Aorta (tissue), 5 donors: ENCODE data around the gene PTPRS. TPM values are rescaled to one million over a fixed set of nuclear protein-coding genes. Genes with fewer than 3 reads are reported as not detected.

Experiments
- ATAC-seq: fragments of 200-7000 bp; cut with Tn5 transposase; one replicate; pipeline ENCODE4 v1.9.1; 2022; ENCODE audit warnings: moderate library complexity; ENCODE audit not compliant: low FRiP score
- DNase-seq, 2 donors: peaks; one replicate each; pipeline ENCODE4 v3.0.0-alpha.2; 2020
- H3K27ac ChIP-seq, 2 donors: one replicate each; pipeline ENCODE4 v1.5.1; 2013; ENCODE audit warnings: low read length in 2 of 2, mild to moderate bottlenecking in 2 of 2, moderate library complexity in 2 of 2, control low read depth in 1 of 2, inconsistent platforms in 1 of 2, low read depth in 1 of 2
- H3K27me3 ChIP-seq, 2 donors: one replicate each; pipeline ENCODE4 v1.6.1; 2013; ENCODE audit warnings: control low read depth in 1 of 2, low read length in 1 of 2, mild to moderate bottlenecking in 1 of 2, moderate library complexity in 1 of 2; ENCODE audit not compliant: insufficient read depth in 2 of 2, control insufficient read depth in 1 of 2
- H3K36me3 ChIP-seq, 2 donors: one replicate each; pipeline ENCODE4 v1.6.1; 2013; ENCODE audit warnings: control low read depth in 1 of 2, low read length in 1 of 2, mild to moderate bottlenecking in 1 of 2; ENCODE audit not compliant: insufficient read depth in 2 of 2, control insufficient read depth in 1 of 2
- H3K4me1 ChIP-seq, 2 donors: one replicate each; pipeline ENCODE4 v1.6.1; 2013; ENCODE audit warnings: low read length in 2 of 2, control low read depth in 1 of 2, mild to moderate bottlenecking in 1 of 2, moderate library complexity in 1 of 2; ENCODE audit not compliant: insufficient read depth in 2 of 2, control insufficient read depth in 1 of 2
- H3K4me3 ChIP-seq, 2 donors: one replicate each; pipeline ENCODE4 v1.5.1; 2013; ENCODE audit warnings: low read length in 2 of 2, control low read depth in 1 of 2, mild to moderate bottlenecking in 1 of 2
- H3K9me3 ChIP-seq: one replicate; pipeline ENCODE4 v1.6.1; 2013; ENCODE audit warnings: mild to moderate bottlenecking, low read length; ENCODE audit not compliant: control insufficient read depth
- WGBS, 2 donors: extraction: QIAGEN DNeasy Blood & Tissue Kit; methylation state at CpG; one replicate each; pipeline ENCODE4 v1.1.7; 2013; 5-methylcytosine and 5-hydroxymethylcytosine counted together
- intact Hi-C, 2 donors: fragments of 100-400 bp; cut with DNase I; formaldehyde crosslinking; loops; one replicate each; pipeline versions ENCODE4 v1.14.2 to v1.15.0; 2022
- polyA plus RNA-seq, 2 donors: library from polyadenylated mRNA; stranded (reverse); fragments of 200-250 nt; gene quantifications; one replicate each; pipeline ENCODE4 v1.2.3, GENCODE V29; 2013
- total RNA-seq, 2 donors: library from RNA; stranded (reverse); fragmentation: NEBNext Ultra II Directional; extraction: Animal tissue kit (Norgen Biotek cat#: 25700); gene quantifications; one replicate each; pipeline ENCODE4 v1.2.1, GENCODE V29; 2021
- donor health status: healthy with polysubstance abuse.
- donor health status: Bipolar disorder and iron deficiency.
- donor health status: DM: no; HTN: no; CAD: no.
- donor health status: DM: no; HTN: no; CAD: no.
- donor health status: DM: yes; HTN: yes; CAD: no.

The PTPRS gene
- total and polyA plus RNA-seq, 4 donors = 3.4 to 220 (median 74.7) TPM

DNA sequence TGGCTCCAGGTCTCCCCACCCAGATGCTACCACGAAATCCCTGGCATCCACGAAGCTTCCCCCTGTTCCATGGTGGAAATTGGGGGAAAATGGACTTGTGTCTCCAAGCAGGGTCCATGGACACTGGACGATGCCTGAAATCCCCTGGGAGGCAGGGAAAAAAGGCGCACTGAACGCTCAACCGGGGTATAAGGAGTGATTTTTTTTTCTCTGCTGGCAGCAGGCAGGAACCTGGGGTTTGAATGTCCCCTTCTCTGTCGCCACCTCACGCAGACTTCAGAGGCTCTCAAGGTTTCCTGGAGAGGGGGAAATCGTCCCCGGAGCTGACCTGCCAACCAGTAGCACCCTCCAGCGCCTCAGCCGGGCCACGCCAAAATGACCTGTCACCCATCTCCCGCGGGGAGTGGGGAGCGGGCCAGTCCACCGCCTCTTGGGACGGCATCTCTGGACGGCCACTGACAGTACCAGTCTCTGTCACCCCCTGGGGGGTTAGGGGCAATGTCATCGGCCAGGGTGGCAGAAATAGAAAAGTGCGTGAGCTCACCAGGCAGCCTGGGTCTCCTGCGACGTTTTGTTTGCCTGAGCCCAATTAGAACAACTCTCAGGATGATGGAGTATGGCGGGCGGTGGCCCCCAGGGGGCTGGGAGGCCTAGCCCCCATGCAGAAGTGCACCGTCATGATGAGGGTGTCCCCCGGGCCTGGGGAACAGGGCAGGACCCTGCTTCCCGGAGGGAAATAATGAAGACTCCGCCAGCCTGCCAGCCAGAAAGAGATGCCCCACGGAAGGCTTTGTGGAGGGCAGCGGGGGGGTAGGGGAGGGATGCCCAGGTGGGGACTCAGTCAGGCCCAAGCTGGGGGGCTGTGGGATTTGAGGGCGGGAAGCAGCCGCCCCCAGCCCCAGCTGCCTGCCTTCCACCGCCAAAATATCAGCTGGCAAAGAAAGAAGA is 2.6 kb downstream of the PTPRS start:
- peaks cover 0 to 3% of the 10 kb centered on the region in 2 donors for H3K4me1 ChIP-seq
- WGBS, 2 donors = 50 to 65% methylated on average over 34 of the region's 34 CpGs
- DNase-seq = no peak
- H3K9me3 ChIP-seq = no peaks in the 10 kb centered on the region
- intact Hi-C loops = no loop called here
- no peak for ATAC-seq
- H3K36me3 ChIP-seq = no peaks in the 10 kb centered on the region
- H3K27ac ChIP-seq = no peak overlapping the region
- no peaks in the 10 kb centered on the region for H3K27me3 ChIP-seq
- no peak overlapping the region for H3K4me3 ChIP-seq

DNA sequence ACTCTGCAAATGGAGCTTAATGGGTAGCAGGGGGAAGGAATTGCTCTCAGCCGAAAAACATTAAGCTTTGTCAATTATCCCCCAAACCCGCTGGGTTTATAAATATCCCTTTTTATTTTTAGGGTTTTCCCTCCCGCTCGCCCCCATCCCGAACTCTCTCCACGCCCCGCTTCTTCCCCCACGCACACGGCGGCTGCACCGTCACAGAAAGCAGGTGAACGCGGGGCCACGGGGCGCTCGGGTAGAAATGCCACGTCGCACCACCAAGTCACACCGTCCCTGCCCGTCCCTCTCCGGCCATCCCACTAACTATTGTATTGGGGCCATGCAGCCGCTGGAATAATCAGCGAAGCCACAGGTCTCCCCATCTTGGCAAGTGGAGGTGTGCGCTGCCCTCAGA is 3.5 kb downstream of the PTPRS start:
- Histone ChIP-seq H3K9me3 (no peaks in the 10 kb centered on the region), H3K27me3 (no peaks in the 10 kb centered on the region), H3K4me3 (no peak overlapping the region), H3K36me3 (no peaks in the 10 kb centered on the region), H3K4me1 (peaks cover 0 to 3% of the 10 kb centered on the region in 2 donors), H3K27ac (no peak overlapping the region)
- WGBS, 2 donors = 56 to 81% methylated on average over 24 of the region's 24 CpGs
- intact Hi-C loops = no loop called here
- DNase-seq (no peak), ATAC-seq (no peak)

GRCh38 chr19:5336195-5336965 is 4.2 kb downstream of the PTPRS start:
- ATAC-seq = no peak
- WGBS, 2 donors = 55 to 57% methylated on average over 21 of the region's 21 CpGs

GRCh38 chr19:5335593-5335992 is 5.0 kb downstream of the PTPRS start:
- WGBS, 2 donors = 80 to 85% methylated on average over 15 of the region's 15 CpGs
- H3K27me3 ChIP-seq = no peaks in the 10 kb centered on the region
- intact Hi-C loops = no loop called here

More at GRCh38 chr19:5336195-5336965, 4.2 kb downstream of the PTPRS start:
- Histone ChIP-seq H3K27ac (no peak overlapping the region), H3K36me3 (no peaks in the 10 kb centered on the region), H3K9me3 (no peaks in the 10 kb centered on the region), H3K4me1 (peaks cover 0 to 3% of the 10 kb centered on the region in 2 donors), H3K4me3 (no peak overlapping the region), H3K27me3 (no peaks in the 10 kb centered on the region)
- intact Hi-C loops = no loop called here
- DNase-seq = no peak

DNA sequence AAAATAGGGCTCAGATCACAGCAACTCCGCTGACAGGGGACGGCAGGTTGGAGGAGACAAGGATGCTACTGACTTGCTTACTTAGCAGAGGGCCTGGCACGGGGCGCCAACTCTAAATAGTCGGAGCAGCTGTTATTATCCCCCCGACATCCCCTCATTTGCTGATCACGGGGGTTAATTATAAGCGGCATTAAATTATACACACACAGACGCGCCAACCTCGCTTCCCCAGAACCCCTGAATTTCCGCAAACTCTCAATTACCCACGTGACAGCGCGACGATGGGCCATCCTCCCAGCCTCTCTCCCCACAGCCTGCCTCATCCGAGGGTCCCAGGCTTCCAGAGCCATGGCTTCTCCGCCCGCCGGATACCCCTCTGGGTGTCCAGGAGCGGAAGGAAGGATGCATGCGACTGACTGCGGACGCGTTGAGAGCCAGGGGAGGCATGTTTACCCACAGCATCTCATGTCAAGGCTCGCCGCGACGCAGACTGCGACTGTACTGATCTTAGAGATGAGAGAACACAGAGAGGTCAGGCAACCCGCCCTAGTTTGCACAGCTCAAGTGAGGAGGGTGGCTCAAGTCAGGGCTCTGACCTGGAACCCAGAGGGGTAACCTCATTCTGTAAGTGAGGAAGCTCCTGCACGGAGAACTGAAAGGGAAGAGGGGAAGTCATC is 5.7 kb downstream of the PTPRS start:
- intact Hi-C loops = no loop called here
- Histone ChIP-seq H3K4me3 (no peak overlapping the region), H3K36me3 (no peaks in the 10 kb centered on the region), H3K27me3 (no peaks in the 10 kb centered on the region), H3K4me1 (no peaks in the 10 kb centered on the region), H3K9me3 (no peaks in the 10 kb centered on the region), H3K27ac (no peak overlapping the region)
- DNase-seq = no peak
- WGBS, 2 donors = 94% methylated on average over 32 of the region's 32 CpGs
- no peak for ATAC-seq

More at GRCh38 chr19:5335593-5335992, 5.0 kb downstream of the PTPRS start:
- no peak overlapping the region for H3K4me3 ChIP-seq
- DNase-seq (no peak), ATAC-seq (no peak)
- no peak overlapping the region for H3K27ac ChIP-seq
- no peaks in the 10 kb centered on the region for H3K9me3 ChIP-seq
- H3K4me1 ChIP-seq = no peaks in the 10 kb centered on the region
- no peaks in the 10 kb centered on the region for H3K36me3 ChIP-seq

DNA sequence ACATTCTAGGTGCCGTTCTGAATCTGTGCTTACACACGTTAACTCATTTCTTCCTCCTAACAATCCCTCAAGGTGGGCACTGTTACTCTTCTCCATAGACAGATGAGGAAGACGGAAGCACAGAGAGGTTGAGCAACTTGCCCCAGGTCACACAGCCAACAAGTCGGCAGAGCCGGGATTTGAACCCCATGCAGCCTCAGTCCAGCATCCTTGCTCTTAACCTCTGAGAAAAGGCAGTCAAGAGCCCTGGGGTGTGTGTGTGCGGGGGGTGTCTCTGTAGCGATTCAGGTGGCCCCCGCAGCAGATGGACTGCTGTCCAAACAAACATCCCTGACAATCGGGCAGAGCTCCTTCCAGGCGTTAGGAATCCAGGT is 6.3 kb downstream of the PTPRS start:
- WGBS, 2 donors = 83 to 88% methylated on average over 10 of the region's 10 CpGs
- Histone ChIP-seq H3K36me3 (no peaks in the 10 kb centered on the region), H3K9me3 (no peaks in the 10 kb centered on the region), H3K27ac (no peak overlapping the region), H3K27me3 (no peaks in the 10 kb centered on the region), H3K4me1 (no peaks in the 10 kb centered on the region), H3K4me3 (no peak overlapping the region)
- intact Hi-C loops = no loop called here
- DNase-seq = no peak
- ATAC-seq = no peak

GRCh38 chr19:5333581-5334365 is 6.8 kb downstream of the PTPRS start:
- intact Hi-C loops = no loop called here
- DNase-seq = no peak
- 91 to 93% methylated on average over 17 of the region's 17 CpGs for WGBS, 2 donors
- no peaks in the 10 kb centered on the region for H3K36me3 ChIP-seq
- no peak overlapping the region for H3K4me3 ChIP-seq
- no peaks in the 10 kb centered on the region for H3K4me1 ChIP-seq
- H3K27me3 ChIP-seq = no peaks in the 10 kb centered on the region
- no peak for ATAC-seq
- H3K27ac ChIP-seq = no peak overlapping the region
- no peaks in the 10 kb centered on the region for H3K9me3 ChIP-seq

DNA sequence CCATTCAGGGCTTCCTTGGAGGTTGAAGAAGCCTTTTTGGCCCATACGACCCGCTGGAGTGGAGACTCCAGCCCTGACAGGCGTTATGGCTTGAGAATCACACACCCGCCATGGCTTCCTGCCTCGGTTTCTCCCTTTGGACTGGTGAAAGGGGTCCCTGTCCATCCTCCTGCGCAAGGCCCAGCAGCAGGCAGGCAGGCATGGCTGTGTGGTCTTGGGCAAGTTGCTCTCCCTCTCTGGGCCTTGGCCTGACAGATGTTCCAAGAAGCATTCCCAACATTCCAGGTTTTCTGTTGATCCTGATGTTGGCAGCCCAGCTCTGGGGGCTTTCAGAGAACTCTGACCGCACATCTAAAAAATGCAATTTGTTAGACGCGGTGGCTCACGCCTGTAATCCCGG is 8.1 kb downstream of the PTPRS start:
- intact Hi-C loops = no loop called here
- no peaks in the 10 kb centered on the region for H3K4me1 ChIP-seq
- WGBS, 2 donors = 90 to 93% methylated on average over 11 of the region's 11 CpGs
- no peak overlapping the region for H3K27ac ChIP-seq
- H3K27me3 ChIP-seq = no peaks in the 10 kb centered on the region
- no peaks in the 10 kb centered on the region for H3K9me3 ChIP-seq
- DNase-seq = no peak
- no peak overlapping the region for H3K4me3 ChIP-seq
- ATAC-seq = no peak
- no peaks in the 10 kb centered on the region for H3K36me3 ChIP-seq
